Thyroid gland (tissue), 4 donors: ENCODE measurements around the gene KRTAP10-10. TPM values are rescaled to one million over a fixed set of nuclear protein-coding genes. Genes with fewer than 3 reads are reported as not detected.
"Not testable (repeated sequence)": the region's sequence is repeated elsewhere in the genome, so short reads cannot be mapped to it uniquely, and the experiment has no call there.

Experiments
- DNase-seq, 2 donors: peaks; one replicate each; pipeline ENCODE4 v3.0.0-alpha.2; 2019
- H3K27ac ChIP-seq, 3 donors: fragments of 200-600 bp; sonication (generic); 1 replicate in 2 of 3; 2 replicates in 1 of 3; pipeline ENCODE4 v1.5.1; 2016 to 2019; ENCODE audit warnings: mild to moderate bottlenecking in 1 of 3, moderate library complexity in 1 of 3
- H3K27me3 ChIP-seq: fragments of 200-600 bp; sonication (generic); one replicate; pipeline ENCODE4 v1.5.1; 2019
- H3K36me3 ChIP-seq, 2 donors: fragments of 200-600 bp; sonication (generic); one replicate each; pipeline ENCODE4 v1.5.1; 2016 to 2019
- H3K4me1 ChIP-seq, 2 donors: fragments of 200-600 bp; sonication (generic); one replicate each; pipeline ENCODE4 v1.5.1; 2017 to 2019
- H3K4me3 ChIP-seq, 3 donors: fragments of 200-600 bp; sonication (generic); replicated peaks in 1 of 3; 1 replicate in 2 of 3; 2 replicates in 1 of 3; pipeline ENCODE4 v1.5.1; 2016; ENCODE audit warnings: mild to moderate bottlenecking in 1 of 3
- H3K9me3 ChIP-seq: fragments of 200-600 bp; sonication (generic); one replicate; pipeline ENCODE4 v1.5.1; 2017
- POLR2A ChIP-seq, 2 donors: fragments of 450-650 bp; IDR thresholded peaks; one replicate each; pipeline ENCODE4 v1.6.1; 2017; ENCODE audit warnings: antibody characterized with exemption in 2 of 2, mild to moderate bottlenecking in 2 of 2, moderate library complexity in 1 of 2
- WGBS, 2 donors: methylation state at CpG; one replicate each; pipeline ENCODE4 v1.1.5; 2017; 5-methylcytosine and 5-hydroxymethylcytosine counted together
- intact Hi-C: fragments of 100-400 bp; cut with DNase I; formaldehyde crosslinking; loops from one replicate; pipeline ENCODE4 v1.15.1; 2023
- total RNA-seq, 4 donors: library from RNA; depleted of rRNA; stranded (reverse); fragments of >200 nt; gene quantifications; one replicate each; pipeline ENCODE4 v1.2.3, GENCODE V29; 2016
- TF ChIP-seq, protein P1 (sequence below), 6 experiments: fragments of 200-600 bp in 3 of 6; fragments of 450-650 bp in 3 of 6; sonication (generic) in 3 of 6; IDR thresholded peaks; one replicate each; pipeline ENCODE4 v1.5.1; 2016 to 2019; ENCODE audit warnings: antibody characterized with exemption in 6 of 6, mild to moderate bottlenecking in 2 of 6, inconsistent platforms in 1 of 6, moderate library complexity in 1 of 6

The KRTAP10-10 gene, protein sequence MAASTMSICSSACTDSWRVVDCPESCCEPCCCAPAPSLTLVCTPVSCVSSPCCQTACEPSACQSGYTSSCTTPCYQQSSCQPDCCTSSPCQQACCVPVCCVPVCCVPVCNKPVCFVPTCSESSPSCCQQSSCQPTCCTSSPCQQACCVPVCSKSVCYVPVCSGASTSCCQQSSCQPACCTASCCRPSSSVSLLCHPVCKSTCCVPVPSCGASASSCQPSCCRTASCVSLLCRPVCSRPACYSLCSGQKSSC
- not detected for total RNA-seq

DNA sequence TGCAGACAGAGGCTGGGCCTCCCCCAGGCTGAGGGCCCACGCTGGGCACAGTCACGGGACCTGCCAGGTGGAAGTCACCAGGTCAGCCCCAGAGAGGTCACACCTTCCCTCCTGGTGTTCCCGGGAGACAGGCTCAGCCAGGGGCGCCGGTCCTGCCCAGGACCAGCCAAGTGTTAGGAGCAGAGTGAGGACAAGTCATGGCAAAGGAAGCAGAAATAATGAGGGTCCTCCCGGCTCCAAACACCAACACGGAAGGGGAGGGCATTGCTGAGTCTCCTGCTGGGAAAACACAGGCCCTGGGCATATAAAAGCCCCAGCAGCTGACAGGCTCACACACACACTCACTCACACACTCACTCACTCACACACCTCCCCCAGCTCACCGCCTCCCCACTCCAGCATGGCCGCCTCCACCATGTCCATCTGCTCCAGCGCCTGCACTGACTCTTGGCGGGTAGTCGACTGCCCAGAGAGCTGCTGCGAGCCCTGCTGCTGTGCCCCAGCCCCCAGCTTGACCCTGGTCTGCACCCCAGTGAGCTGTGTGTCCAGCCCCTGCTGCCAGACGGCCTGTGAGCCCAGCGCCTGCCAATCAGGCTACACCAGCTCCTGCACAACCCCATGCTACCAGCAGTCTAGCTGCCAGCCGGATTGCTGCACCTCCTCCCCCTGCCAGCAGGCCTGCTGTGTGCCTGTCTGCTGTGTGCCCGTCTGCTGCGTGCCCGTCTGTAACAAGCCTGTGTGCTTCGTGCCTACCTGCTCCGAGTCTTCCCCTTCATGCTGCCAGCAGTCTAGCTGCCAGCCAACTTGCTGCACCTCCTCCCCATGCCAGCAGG, at the start of gene KRTAP10-10:
TSS of gene KRTAP10-10 (plus strand) at position 339 of the 833 bp plus-strand sequence. CDS start at position 401, 62 bp downstream.
- Histone ChIP-seq H3K9me3 (no peaks in the 10 kb centered on the region), H3K4me1 (no peaks in the 10 kb centered on the region), H3K27me3 (no peaks in the 10 kb centered on the region), H3K27ac (no peak within 1 kb of the TSS), H3K4me3 (no peak within 1 kb of the TSS), H3K36me3 (no peaks in the 10 kb centered on the region)
- WGBS, 2 donors, result 68 to 78% methylated on average over 16 to 19 of the region's 21 CpGs
- intact Hi-C loops, result no loop called here
- TF ChIP-seq POLR2A (IDR thresholded peaks at IDR 0.05), result no peak
- no peak for DNase-seq

DNA sequence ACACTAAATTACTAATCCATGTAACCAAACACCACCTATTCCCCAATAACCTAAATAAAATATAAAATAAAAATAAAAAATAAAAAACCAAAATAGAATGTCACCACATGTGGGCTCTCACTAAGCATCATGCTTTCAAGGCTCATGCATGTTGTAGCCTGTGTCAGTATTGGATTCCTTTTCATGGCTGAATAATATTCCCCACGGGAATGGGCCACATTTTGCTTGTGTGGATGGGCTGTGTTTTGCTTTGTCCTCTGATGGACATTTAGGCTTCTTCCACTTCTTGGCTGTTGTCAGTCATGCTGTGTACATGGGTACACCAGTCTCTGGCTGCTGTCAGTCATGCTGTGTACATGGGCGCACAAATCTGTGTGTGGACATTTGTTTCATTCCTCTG, 48.1 kb upstream of the KRTAP10-10 start:
- no peak overlapping the region for H3K27ac ChIP-seq
- H3K4me1 ChIP-seq, result no peaks in the 10 kb centered on the region
- no peaks in the 10 kb centered on the region for H3K9me3 ChIP-seq
- no peak overlapping the region for H3K4me3 ChIP-seq
- intact Hi-C loops, result no loop called here
- H3K27me3 ChIP-seq, result no peaks in the 10 kb centered on the region
- no peak for DNase-seq
- TF ChIP-seq, protein P1, sequence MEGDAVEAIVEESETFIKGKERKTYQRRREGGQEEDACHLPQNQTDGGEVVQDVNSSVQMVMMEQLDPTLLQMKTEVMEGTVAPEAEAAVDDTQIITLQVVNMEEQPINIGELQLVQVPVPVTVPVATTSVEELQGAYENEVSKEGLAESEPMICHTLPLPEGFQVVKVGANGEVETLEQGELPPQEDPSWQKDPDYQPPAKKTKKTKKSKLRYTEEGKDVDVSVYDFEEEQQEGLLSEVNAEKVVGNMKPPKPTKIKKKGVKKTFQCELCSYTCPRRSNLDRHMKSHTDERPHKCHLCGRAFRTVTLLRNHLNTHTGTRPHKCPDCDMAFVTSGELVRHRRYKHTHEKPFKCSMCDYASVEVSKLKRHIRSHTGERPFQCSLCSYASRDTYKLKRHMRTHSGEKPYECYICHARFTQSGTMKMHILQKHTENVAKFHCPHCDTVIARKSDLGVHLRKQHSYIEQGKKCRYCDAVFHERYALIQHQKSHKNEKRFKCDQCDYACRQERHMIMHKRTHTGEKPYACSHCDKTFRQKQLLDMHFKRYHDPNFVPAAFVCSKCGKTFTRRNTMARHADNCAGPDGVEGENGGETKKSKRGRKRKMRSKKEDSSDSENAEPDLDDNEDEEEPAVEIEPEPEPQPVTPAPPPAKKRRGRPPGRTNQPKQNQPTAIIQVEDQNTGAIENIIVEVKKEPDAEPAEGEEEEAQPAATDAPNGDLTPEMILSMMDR (IDR thresholded peaks at IDR 0.05), result no peak
- no peak for TF ChIP-seq POLR2A (IDR thresholded peaks at IDR 0.05)
- no peaks in the 10 kb centered on the region for H3K36me3 ChIP-seq
- 98 to 100% methylated on average over 2 of the region's 2 CpGs for WGBS, 2 donors

DNA sequence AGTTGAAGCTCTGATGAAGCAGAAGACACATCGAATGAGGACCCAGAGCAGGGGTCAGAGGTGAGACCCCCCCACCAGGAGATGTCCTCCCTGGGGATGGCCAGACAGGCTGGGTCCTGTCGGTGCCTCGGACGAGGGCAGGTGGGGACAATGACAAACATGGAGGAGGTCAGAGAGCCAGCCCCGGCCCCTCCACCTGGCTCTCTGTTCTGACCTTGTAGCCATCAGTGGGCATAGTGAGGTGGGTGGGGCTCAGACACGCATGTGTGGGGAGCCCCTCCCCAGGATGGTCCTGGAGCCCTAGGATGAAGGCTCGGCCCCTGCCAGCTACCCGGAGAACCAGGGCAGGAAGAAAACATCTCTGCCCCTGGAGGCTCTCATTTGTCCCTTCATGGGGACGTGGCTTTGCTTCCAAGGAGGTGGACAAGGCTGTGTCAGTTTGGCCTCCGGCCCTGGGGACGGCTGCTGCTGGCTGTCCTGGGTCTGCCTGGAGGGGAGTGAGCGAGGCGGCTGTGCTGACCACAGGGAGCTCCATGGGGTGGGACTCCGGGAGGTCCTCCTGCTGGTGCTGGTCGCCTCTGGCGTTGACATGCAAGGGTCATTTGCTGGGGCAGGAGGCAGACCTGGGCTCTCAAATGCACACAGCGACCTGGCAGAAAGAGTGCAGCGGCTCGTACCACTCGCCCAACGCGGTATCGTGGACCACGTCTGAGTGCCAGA, 47.4 kb upstream of the KRTAP10-10 start:
- intact Hi-C loops, result no loop called here
- Histone ChIP-seq H3K27me3 (no peaks in the 10 kb centered on the region), H3K4me3 (no peak overlapping the region), H3K27ac (no peak overlapping the region), H3K4me1 (no peaks in the 10 kb centered on the region), H3K9me3 (no peaks in the 10 kb centered on the region), H3K36me3 (no peaks in the 10 kb centered on the region)
- 87 to 91% methylated on average over 14 to 21 of the region's 24 CpGs for WGBS, 2 donors
- TF ChIP-seq, protein P1 (IDR thresholded peaks at IDR 0.05), result no peak
- TF ChIP-seq POLR2A (IDR thresholded peaks at IDR 0.05), result no peak
- DNase-seq, result no peak

DNA sequence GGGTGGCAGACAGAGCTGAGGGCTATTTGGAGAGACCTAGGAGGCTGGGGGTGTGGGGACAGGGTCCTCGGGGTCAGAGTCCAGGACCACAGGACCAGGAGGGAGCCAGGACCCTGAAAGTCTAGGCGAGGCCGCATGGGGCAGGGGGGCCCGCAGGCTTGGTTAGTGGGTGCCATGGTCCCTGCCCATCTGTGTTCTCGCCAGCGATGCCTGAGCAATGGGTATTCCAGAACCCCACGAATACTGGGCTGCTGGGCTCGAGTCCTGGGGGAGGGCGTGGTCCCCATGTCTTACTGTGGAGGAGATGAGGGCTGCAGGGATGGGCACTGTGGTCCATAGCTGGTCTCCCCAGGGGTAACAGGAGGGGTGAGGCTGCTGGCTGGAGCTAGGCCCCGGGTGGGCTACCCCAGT, 46.8 kb upstream of the KRTAP10-10 start:
- Histone ChIP-seq H3K4me1 (no peaks in the 10 kb centered on the region), H3K27ac (no peak overlapping the region), H3K4me3 (no peak overlapping the region), H3K9me3 (no peaks in the 10 kb centered on the region), H3K36me3 (no peaks in the 10 kb centered on the region), H3K27me3 (no peaks in the 10 kb centered on the region)
- intact Hi-C loops, result no loop called here
- TF ChIP-seq POLR2A (IDR thresholded peaks at IDR 0.05), result no peak
- TF ChIP-seq, protein P1 (IDR thresholded peaks at IDR 0.05), result no peak
- WGBS, 2 donors, result 86 to 90% methylated on average over 2 to 10 of the region's 10 CpGs
- no peak for DNase-seq

DNA sequence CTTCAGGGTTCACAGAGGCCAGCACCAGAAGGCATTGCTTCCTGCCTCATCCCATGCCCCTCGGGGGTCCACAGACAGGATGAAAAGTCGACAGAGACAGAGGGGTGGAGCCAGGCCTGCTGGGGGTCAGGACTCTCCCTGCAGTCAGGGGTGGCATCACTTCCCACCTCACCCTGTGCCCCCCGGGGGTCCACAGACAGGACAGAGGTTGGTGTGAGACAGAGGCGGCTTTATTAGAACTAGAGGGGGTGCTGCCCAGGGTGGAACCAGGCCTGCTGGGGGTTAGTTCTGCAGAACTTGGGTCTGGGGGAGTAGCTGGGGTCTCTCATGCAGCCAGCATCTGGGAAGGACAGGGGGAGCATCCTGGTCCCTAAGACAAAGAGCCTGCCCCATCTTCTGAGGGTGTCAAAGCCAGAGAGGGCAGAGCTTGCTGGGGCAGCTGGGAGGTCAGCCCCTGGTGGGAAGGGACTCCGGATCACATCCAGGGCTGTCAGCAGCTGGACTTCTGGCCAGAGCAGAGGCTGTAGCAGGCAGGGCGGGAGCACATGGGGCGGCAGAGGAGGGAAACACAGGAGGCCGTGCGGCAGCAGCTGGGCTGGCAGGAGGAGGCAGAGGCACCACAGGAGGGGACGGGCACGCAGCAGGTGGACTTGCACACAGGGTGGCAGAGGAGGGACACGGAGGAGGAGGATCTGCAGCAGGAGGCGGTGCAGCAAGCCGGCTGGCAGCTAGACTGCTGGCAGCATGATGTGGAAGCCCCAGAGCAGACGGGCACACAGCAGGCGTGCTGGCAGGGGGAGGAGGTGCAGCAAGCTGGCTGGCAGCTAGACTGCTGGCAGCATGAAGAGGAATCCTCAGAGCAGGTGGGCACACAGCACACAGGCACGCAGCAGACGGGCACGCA, 46.0 kb upstream of the KRTAP10-10 start:
- H3K4me3 ChIP-seq, intact Hi-C loops, DNase-seq, H3K9me3 ChIP-seq, H3K4me1 ChIP-seq, H3K27me3 ChIP-seq, H3K36me3 ChIP-seq, H3K27ac ChIP-seq: not testable (repeated sequence)
- 71 to 73% methylated on average over 13 to 16 of the region's 19 CpGs for WGBS, 2 donors

DNA sequence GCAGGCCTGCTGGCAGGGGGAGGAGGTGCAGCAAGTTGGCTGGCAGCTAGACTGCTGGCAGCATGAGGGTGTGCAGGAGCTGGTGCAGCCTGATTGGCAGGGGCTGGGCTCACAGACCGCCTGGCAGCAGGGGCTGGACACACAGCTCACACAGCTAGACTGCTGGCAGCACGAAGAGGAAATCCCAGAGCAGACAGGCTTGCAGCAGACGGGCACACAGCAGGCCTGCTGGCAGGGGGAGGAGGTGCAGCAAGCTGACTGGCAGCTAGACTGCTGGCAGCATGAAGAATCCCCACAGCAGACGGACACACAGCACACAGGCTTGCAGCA, 45.4 kb upstream of the KRTAP10-10 start:
- intact Hi-C loops, H3K27me3 ChIP-seq, H3K4me3 ChIP-seq, H3K4me1 ChIP-seq, H3K27ac ChIP-seq, DNase-seq, H3K9me3 ChIP-seq, H3K36me3 ChIP-seq: not testable (repeated sequence)
- 60 to 100% methylated on average over 1 of the region's 4 CpGs for WGBS, 2 donors
